HUES64 (cell line): Measurements from ENCODE around the gene RNF168.
"Not testable (repeated sequence)": the region's sequence is repeated elsewhere in the genome, so short reads cannot be mapped to it uniquely, and the experiment has no call there.

Experiments
- H3K27ac ChIP-seq: 2 replicates; pipeline ENCODE4 v1.7.0; 2013; ENCODE audit warnings: low read depth, low read length, inconsistent platforms
- H3K27me3 ChIP-seq: 2 replicates; pipeline ENCODE4 v1.6.1; 2013; ENCODE audit warnings: mild to moderate bottlenecking, low read length; ENCODE audit not compliant: insufficient read depth
- H3K36me3 ChIP-seq: 2 replicates; pipeline ENCODE4 v1.6.1; 2013; ENCODE audit warnings: mild to moderate bottlenecking, low read length; ENCODE audit not compliant: insufficient read depth
- H3K4me1 ChIP-seq: 2 replicates; pipeline ENCODE4 v1.6.1; 2013; ENCODE audit warnings: mild to moderate bottlenecking, low read length, moderate library complexity; ENCODE audit not compliant: insufficient read depth
- H3K4me3 ChIP-seq: 2 replicates; pipeline ENCODE4 v1.5.1; 2013; ENCODE audit warnings: mild to moderate bottlenecking, low read length, moderate library complexity
- H3K9ac ChIP-seq: 2 replicates; pipeline ENCODE4 v1.6.1; 2013; ENCODE audit warnings: mild to moderate bottlenecking, low read depth, low read length
- H3K9me3 ChIP-seq: 2 replicates; pipeline ENCODE4 v1.6.1; 2013; ENCODE audit warnings: low read depth, low read length; ENCODE audit not compliant: insufficient read depth
- WGBS: fragments of 150-250, 120-280 bp; methylation state at CpG from one replicate; pipeline ENCODE4 v1.1.7; 2013; ENCODE audit warnings: missing lambda C conversion rate; 5-methylcytosine and 5-hydroxymethylcytosine counted together

Gene RNF168

DNA sequence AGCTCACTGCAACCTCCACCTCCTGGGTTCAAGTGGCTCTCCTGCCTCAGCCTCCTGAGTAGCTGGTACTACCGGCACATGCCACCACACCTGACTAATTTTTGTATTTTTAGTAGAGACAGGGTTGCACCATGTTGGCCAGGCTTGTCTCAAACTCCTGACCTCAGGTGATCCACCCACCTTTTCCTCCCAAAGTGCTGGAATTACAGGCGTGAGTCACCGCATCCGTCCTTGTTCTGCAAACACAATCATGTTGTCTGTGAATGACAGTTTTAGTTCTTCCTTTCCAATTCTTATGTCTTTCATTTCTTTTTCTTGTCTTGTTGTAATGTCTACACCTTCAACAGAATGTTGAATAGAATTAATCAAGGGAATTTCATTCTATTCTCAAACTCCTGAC is 27.9 kb upstream of the RNF168 start:
- Histone ChIP-seq H3K9ac (no peak overlapping the region), H3K4me3 (no peak overlapping the region), H3K36me3 (no peaks in the 10 kb centered on the region), H3K27me3 (no peaks in the 10 kb centered on the region), H3K9me3 (peaks cover 3% of the 10 kb centered on the region; the same call in 1 of the 2 replicates), H3K4me1 (peaks cover 6% of the 10 kb centered on the region; the same call in 1 of the 2 replicates), H3K27ac (no peak overlapping the region)
- WGBS: 96% methylated on average over 4 of the region's 4 CpGs

DNA sequence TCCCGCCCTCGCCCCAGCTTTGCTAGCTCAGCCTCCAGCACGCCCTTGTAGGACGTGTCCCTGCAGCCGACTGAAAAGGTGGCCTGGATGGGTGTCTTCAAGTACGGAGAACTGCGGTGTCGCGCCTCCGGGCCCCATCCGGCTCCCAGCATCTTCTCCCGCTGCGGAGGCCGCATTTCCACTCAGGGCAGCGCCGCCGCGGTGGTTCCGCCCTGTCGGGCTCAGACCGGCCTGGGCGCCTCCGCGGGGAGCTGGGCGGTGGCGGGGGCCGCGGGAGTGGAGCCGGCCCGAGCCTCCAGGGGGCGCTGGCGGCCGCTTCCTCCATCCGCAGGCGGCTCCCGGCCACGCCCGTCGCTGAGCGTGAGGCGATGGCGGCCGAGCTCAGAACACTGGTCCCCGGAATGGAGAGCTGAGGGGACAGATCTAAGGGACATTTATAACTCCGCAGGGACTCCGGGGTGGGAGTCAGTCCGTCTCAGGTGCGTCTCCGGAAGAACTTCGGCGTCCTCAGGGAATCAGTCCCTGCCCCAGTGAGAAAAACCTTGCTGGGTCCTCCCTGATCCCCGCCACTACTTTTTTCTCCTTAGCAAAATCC is 25.2 kb upstream of the RNF168 start:
- Histone ChIP-seq H3K4me1 (peaks cover 6% of the 10 kb centered on the region; the same call in 1 of the 2 replicates), H3K36me3 (no peaks in the 10 kb centered on the region), H3K27ac (no peak overlapping the region), H3K27me3 (no peaks in the 10 kb centered on the region), H3K4me3 (peak overlapping the region; percentile 42), H3K9ac (no peak overlapping the region; the same call in 1 of the 2 replicates), H3K9me3 (peaks cover 3% of the 10 kb centered on the region; the same call in 1 of the 2 replicates)
- 55% methylated on average over 52 of the region's 52 CpGs for WGBS

- WGBS: 92% methylated on average over 4 of the region's 4 CpGs
- no peak overlapping the region for H3K9ac ChIP-seq
Observed at GRCh38 chr3:196525141-196525540, 21.6 kb upstream of the RNF168 start.

DNA sequence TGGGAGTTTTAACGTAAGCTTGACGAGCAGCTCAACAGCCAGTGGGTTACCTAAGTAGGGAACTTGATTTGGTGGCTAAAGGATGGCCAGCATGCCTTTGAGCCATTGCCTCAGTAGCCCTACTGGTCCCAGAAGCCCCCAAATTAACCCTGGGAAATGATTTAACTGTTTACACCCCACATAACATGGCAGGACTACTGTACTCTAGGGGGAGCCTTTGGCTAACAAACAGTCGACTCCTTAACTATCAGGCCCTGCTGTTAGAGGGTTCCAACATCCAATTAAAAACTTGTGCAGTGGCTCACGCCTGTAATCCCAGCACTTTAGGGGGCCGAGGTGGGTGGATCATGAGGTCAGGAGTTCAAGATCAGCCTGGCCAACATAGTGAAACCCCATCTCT is 21.0 kb upstream of the RNF168 start:
- Histone ChIP-seq H3K4me1 (no peaks in the 10 kb centered on the region), H3K9me3 (peaks cover 23% of the 10 kb centered on the region), H3K9ac (no peak overlapping the region), H3K27ac (no peak overlapping the region), H3K27me3 (no peaks in the 10 kb centered on the region), H3K36me3 (no peaks in the 10 kb centered on the region), H3K4me3 (no peak overlapping the region)
- 66% methylated on average over 5 of the region's 5 CpGs for WGBS

More at GRCh38 chr3:196525141-196525540, 21.6 kb upstream of the RNF168 start:
- Histone ChIP-seq H3K9me3 (peaks cover 17% of the 10 kb centered on the region), H3K4me3 (no peak overlapping the region), H3K36me3 (no peaks in the 10 kb centered on the region), H3K27me3 (no peaks in the 10 kb centered on the region), H3K27ac (no peak overlapping the region), H3K4me1 (no peaks in the 10 kb centered on the region)

GRCh38 chr3:196523841-196524240 is 20.3 kb upstream of the RNF168 start:
- 96% methylated on average over 4 of the region's 4 CpGs for WGBS
- Histone ChIP-seq H3K4me1 (no peaks in the 10 kb centered on the region), H3K9me3 (peaks cover 30% of the 10 kb centered on the region)

DNA sequence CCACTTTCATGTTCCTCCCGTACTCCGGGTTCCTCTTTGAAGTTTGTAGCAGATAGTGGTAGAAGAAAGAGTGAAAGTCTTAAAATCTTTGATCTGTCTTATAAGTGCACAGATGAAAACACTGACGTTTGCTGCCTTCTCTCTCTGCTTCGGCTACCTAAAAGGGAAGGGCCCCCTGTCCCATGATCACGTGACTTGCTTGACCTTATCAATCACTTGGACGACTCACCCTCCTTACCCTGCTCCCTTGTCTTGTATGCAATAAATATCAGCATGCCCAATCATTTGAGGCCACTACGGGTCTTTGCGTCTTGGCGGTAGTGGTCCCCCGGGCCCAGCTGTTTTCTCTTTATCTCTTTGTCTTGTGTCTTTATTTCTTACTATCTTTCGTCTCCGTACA is 17.7 kb upstream of the RNF168 start:
- H3K4me3 ChIP-seq, H3K9ac ChIP-seq, H3K36me3 ChIP-seq, H3K27ac ChIP-seq, H3K27me3 ChIP-seq, H3K4me1 ChIP-seq: not testable (repeated sequence)
- 92% methylated on average over 10 of the region's 12 CpGs for WGBS
- H3K9me3 ChIP-seq: peaks cover 45% of the 10 kb centered on the region

More at GRCh38 chr3:196523841-196524240, 20.3 kb upstream of the RNF168 start:
- no peak overlapping the region for H3K27ac ChIP-seq
- no peak overlapping the region for H3K9ac ChIP-seq
- H3K27me3 ChIP-seq: no peaks in the 10 kb centered on the region
- no peak overlapping the region for H3K4me3 ChIP-seq
- no peaks in the 10 kb centered on the region for H3K36me3 ChIP-seq

GRCh38 chr3:196519718-196520082 is 16.1 kb upstream of the RNF168 start:
- no peaks in the 10 kb centered on the region; the same call in 1 of the 2 replicates for H3K4me1 ChIP-seq
- H3K9ac ChIP-seq: no peak overlapping the region
- WGBS: 93% methylated on average over 5 of the region's 5 CpGs
- no peak overlapping the region for H3K27ac ChIP-seq
- H3K4me3 ChIP-seq: no peak overlapping the region
- H3K36me3 ChIP-seq: no peaks in the 10 kb centered on the region
- peaks cover 45% of the 10 kb centered on the region for H3K9me3 ChIP-seq
- H3K27me3 ChIP-seq: no peaks in the 10 kb centered on the region

DNA sequence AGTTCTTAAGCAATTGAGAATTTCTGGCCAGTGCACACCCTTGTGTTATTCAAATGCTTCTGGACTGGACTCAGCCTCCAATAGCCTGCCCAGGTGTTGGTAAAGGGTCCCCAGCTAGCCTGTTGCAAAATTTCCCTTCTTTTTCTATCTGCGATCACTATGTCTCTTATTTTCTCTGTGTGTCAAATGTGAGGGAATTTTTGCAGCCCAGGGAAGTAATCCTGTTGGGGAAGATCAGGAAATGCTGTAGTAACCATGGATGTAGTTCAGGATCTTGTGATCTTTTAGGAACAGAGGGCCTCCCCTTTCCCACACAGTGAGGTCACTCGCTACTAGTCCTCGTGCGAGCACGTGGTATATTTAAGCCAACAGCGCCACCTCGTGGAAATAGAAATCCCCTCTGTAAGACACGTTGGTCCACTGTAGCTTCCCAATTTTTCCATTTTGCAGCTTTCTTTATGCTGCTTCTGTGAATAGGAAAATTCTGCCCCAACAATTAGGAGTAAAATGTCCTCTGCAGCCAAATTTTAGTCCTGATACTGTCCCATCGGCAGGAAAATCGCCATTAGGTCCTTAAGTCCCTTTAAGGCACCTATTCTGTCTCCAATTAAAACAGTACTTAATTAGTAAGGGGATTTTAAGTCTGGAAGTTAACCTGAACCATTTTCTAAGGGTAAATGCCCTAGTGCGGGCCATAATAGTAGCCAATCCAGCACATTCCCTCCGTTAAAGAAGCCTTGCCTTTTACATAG is 15.6 kb upstream of the RNF168 start:
- Histone ChIP-seq H3K36me3 (no peaks in the 10 kb centered on the region), H3K4me1 (no peaks in the 10 kb centered on the region; the same call in 1 of the 2 replicates), H3K4me3 (no peak overlapping the region), H3K9ac (no peak overlapping the region), H3K9me3 (peaks cover 45% of the 10 kb centered on the region), H3K27me3 (no peaks in the 10 kb centered on the region), H3K27ac (peak overlapping the region; percentile 70; the same call in 1 of the 2 replicates)
- WGBS: 60% methylated on average over 12 of the region's 12 CpGs

- 92% methylated on average over 2 of the region's 2 CpGs for WGBS
- Histone ChIP-seq H3K4me3 (no peak overlapping the region; the same call in 1 of the 2 replicates), H3K9me3 (peaks cover 45% of the 10 kb centered on the region), H3K4me1 (no peaks in the 10 kb centered on the region; the same call in 1 of the 2 replicates), H3K27ac (peak overlapping the region; percentile 76; the same call in 1 of the 2 replicates), H3K9ac (no peak overlapping the region), H3K36me3 (no peaks in the 10 kb centered on the region), H3K27me3 (no peaks in the 10 kb centered on the region)
Observed at GRCh38 chr3:196517919-196518318, 14.4 kb upstream of the RNF168 start.

- Histone ChIP-seq H3K9ac (no peak overlapping the region), H3K9me3 (peaks cover 42% of the 10 kb centered on the region), H3K27me3 (no peaks in the 10 kb centered on the region), H3K27ac (peak overlapping the region; percentile 76; the same call in 1 of the 2 replicates), H3K4me3 (no peak overlapping the region; the same call in 1 of the 2 replicates), H3K4me1 (no peaks in the 10 kb centered on the region; the same call in 1 of the 2 replicates), H3K36me3 (no peaks in the 10 kb centered on the region)
- WGBS: 100% methylated on average over 1 of the region's 2 CpGs
Observed at GRCh38 chr3:196517162-196517800, 13.7 kb upstream of the RNF168 start.
